ENCODE results near the gene OBP2A. TPM values are rescaled to one million over a fixed set of nuclear protein-coding genes. Genes with fewer than 3 reads are reported as not detected.

Gene OBP2A
- total RNA-seq, 1 experiment from 2014 or later = not detected

DNA sequence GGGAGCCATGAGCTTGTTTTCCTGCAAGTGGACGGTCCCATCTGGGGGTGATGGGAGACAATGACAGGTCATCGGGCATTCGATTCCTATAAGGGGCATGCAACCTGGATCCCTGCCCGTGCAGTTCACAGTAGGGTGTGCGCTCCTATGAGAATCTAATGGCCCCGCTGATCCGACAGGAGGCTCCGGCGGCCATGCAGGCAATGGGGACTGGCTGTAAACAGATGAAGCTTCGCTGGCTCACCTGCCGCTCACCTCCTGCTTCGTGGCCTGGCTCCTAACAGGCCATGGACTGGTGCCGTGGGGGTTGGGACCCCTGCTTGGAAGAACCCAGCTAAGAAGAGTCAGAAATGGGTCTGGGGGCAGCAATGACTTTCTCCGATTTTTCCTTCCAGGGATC, 36.6 kb downstream of the OBP2A start:
- CTCF ChIA-PET = no interaction called here

More for the DNA sequence above, 36.6 kb downstream of the OBP2A start:
- ATAC-seq (no peak), DNase-seq (ENCODE audit: low read depth, low spot score) (no peak)
- ChIA-PET RAD21 (ENCODE audit: low non-redundant PET in 1 of 2, low total read pairs in 2 of 2, uncharacterized antibody in 2 of 2, unreplicated experiment in 2 of 2) (no interaction called here), POLR2A (no interaction called here)
- no peaks in the 10 kb centered on the region for H4K20me1 ChIP-seq (ENCODE audit: insufficient read depth)
- H3K9me3 ChIP-seq (ENCODE audit: control insufficient read depth in 1 of 2, insufficient read depth in 1 of 2, low read depth in 1 of 2, low read length in 2 of 2) = no peaks in the 10 kb centered on the region
- H3K9ac ChIP-seq (ENCODE audit: low read length) = no peak overlapping the region
- H3K9me2 ChIP-seq (ENCODE audit: insufficient read depth) = no peaks in the 10 kb centered on the region
- H3K4me1 ChIP-seq (ENCODE audit: control insufficient read depth in 1 of 2, insufficient read depth in 2 of 2, low read length in 2 of 2) = no peaks in the 10 kb centered on the region
- no peak overlapping the region for H3K27ac ChIP-seq (ENCODE audit: low read depth, low read length)
- no peak overlapping the region for H3K4me3 ChIP-seq (replicated peaks in 1 of 2; ENCODE audit: low read depth in 1 of 2, low read length in 2 of 2)
- H2AFZ ChIP-seq (ENCODE audit: low read depth, low read length, poor library complexity, severe bottlenecking) = no peak overlapping the region
- peaks cover 6% of the 10 kb centered on the region; the same call in 1 of the 2 replicates for H3K27me3 ChIP-seq (ENCODE audit: insufficient read depth, low read length)
- no peaks in the 10 kb centered on the region for H3K79me2 ChIP-seq (ENCODE audit: insufficient read depth, low read length)
- no peaks in the 10 kb centered on the region for H3K36me3 ChIP-seq (ENCODE audit: control insufficient read depth in 1 of 2, insufficient read depth in 2 of 2, low read length in 2 of 2)
- H3K4me2 ChIP-seq (ENCODE audit: low read length) = no peak overlapping the region
- TF ChIP-seq EGR1 (IDR thresholded peaks at IDR 0.05; ENCODE audit: low read depth) (no peak), RAD21 (IDR thresholded peaks at IDR 0.05; ENCODE audit: low read depth) (no peak), YY1 (IDR thresholded peaks at IDR 0.05; ENCODE audit: extremely low read depth, insufficient replicate concordance, low read depth, low read length) (no peak), ELF1 (IDR thresholded peaks at IDR 0.05; ENCODE audit: borderline replicate concordance, low read depth) (no peak), SP1 (IDR thresholded peaks at IDR 0.05; ENCODE audit: low read depth) (no peak), SIN3A (IDR thresholded peaks at IDR 0.05; ENCODE audit: low read depth) (no peak), CEBPB (IDR thresholded peaks at IDR 0.05; ENCODE audit: low read depth) (no peak), EZH2 (IDR thresholded peaks at IDR 0.05) (no peak), POLR2A (IDR thresholded peaks at IDR 0.05; ENCODE audit: borderline replicate concordance, extremely low read depth, insufficient read depth, insufficient read length) (no peak), ZFX (IDR thresholded peaks at IDR 0.05) (no peak), TCF7L2 (IDR thresholded peaks at IDR 0.05; ENCODE audit: borderline replicate concordance, extremely low read depth, insufficient read depth, insufficient read length) (no peak)
- TF ChIP-seq, protein P1, sequence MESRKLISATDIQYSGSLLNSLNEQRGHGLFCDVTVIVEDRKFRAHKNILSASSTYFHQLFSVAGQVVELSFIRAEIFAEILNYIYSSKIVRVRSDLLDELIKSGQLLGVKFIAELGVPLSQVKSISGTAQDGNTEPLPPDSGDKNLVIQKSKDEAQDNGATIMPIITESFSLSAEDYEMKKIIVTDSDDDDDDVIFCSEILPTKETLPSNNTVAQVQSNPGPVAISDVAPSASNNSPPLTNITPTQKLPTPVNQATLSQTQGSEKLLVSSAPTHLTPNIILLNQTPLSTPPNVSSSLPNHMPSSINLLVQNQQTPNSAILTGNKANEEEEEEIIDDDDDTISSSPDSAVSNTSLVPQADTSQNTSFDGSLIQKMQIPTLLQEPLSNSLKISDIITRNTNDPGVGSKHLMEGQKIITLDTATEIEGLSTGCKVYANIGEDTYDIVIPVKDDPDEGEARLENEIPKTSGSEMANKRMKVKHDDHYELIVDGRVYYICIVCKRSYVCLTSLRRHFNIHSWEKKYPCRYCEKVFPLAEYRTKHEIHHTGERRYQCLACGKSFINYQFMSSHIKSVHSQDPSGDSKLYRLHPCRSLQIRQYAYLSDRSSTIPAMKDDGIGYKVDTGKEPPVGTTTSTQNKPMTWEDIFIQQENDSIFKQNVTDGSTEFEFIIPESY (IDR thresholded peaks at IDR 0.05; ENCODE audit: extremely low read depth, insufficient replicate concordance, low read length) = no peak
- TF ChIP-seq, protein P2, sequence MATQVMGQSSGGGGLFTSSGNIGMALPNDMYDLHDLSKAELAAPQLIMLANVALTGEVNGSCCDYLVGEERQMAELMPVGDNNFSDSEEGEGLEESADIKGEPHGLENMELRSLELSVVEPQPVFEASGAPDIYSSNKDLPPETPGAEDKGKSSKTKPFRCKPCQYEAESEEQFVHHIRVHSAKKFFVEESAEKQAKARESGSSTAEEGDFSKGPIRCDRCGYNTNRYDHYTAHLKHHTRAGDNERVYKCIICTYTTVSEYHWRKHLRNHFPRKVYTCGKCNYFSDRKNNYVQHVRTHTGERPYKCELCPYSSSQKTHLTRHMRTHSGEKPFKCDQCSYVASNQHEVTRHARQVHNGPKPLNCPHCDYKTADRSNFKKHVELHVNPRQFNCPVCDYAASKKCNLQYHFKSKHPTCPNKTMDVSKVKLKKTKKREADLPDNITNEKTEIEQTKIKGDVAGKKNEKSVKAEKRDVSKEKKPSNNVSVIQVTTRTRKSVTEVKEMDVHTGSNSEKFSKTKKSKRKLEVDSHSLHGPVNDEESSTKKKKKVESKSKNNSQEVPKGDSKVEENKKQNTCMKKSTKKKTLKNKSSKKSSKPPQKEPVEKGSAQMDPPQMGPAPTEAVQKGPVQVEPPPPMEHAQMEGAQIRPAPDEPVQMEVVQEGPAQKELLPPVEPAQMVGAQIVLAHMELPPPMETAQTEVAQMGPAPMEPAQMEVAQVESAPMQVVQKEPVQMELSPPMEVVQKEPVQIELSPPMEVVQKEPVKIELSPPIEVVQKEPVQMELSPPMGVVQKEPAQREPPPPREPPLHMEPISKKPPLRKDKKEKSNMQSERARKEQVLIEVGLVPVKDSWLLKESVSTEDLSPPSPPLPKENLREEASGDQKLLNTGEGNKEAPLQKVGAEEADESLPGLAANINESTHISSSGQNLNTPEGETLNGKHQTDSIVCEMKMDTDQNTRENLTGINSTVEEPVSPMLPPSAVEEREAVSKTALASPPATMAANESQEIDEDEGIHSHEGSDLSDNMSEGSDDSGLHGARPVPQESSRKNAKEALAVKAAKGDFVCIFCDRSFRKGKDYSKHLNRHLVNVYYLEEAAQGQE (IDR thresholded peaks at IDR 0.05; ENCODE audit: low read depth) = no peak
- TF ChIP-seq, protein P3, sequence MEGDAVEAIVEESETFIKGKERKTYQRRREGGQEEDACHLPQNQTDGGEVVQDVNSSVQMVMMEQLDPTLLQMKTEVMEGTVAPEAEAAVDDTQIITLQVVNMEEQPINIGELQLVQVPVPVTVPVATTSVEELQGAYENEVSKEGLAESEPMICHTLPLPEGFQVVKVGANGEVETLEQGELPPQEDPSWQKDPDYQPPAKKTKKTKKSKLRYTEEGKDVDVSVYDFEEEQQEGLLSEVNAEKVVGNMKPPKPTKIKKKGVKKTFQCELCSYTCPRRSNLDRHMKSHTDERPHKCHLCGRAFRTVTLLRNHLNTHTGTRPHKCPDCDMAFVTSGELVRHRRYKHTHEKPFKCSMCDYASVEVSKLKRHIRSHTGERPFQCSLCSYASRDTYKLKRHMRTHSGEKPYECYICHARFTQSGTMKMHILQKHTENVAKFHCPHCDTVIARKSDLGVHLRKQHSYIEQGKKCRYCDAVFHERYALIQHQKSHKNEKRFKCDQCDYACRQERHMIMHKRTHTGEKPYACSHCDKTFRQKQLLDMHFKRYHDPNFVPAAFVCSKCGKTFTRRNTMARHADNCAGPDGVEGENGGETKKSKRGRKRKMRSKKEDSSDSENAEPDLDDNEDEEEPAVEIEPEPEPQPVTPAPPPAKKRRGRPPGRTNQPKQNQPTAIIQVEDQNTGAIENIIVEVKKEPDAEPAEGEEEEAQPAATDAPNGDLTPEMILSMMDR (IDR thresholded peaks at IDR 0.05 in 2 of 3, conservative IDR thresholded peaks at IDR 0.05 in 1 of 3; ENCODE audit: borderline replicate concordance in 1 of 3, insufficient read depth in 1 of 3, low read depth in 2 of 3, low read length in 2 of 3) = no peak
- TF ChIP-seq, protein P4, sequence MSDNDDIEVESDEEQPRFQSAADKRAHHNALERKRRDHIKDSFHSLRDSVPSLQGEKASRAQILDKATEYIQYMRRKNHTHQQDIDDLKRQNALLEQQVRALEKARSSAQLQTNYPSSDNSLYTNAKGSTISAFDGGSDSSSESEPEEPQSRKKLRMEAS (IDR thresholded peaks at IDR 0.05) = no peak
- BruUV-seq (replicated peaks) = no TSS peak
- intact Hi-C loops (cut with micrococcal nuclease) = no loop called here
